IMR-90 (cell line): ENCODE measurements around the gene EFNB2.
A peak's percentile ranks its signal among the peaks of the same experiment; 100 is the strongest.

Experiments used
- CEBPB ChIP-seq: IDR thresholded peaks from 2 replicates; pipeline ENCODE4 v1.6.1; 2012; ENCODE audit warnings: low read depth, low read length, improper control_type of control experiment
- POLR2A ChIP-seq: IDR thresholded peaks from 2 replicates; pipeline ENCODE4 v1.6.1; 2012; ENCODE audit warnings: mild to moderate bottlenecking, low read depth, low read length
- SMC3 ChIP-seq: fragments of 150-350 bp; IDR thresholded peaks from 2 replicates; pipeline ENCODE4 v1.6.1; 2016; ENCODE audit warnings: low read depth, mild to moderate bottlenecking, antibody characterized with exemption, low read length, moderate library complexity
- TF ChIP-seq, protein P1 (sequence below): conservative IDR thresholded peaks from 2 replicates; pipeline ENCODE4 v1.5.1; 2012; ENCODE audit warnings: mild to moderate bottlenecking, low read depth, low read length, improper control_type of control experiment

DNA sequence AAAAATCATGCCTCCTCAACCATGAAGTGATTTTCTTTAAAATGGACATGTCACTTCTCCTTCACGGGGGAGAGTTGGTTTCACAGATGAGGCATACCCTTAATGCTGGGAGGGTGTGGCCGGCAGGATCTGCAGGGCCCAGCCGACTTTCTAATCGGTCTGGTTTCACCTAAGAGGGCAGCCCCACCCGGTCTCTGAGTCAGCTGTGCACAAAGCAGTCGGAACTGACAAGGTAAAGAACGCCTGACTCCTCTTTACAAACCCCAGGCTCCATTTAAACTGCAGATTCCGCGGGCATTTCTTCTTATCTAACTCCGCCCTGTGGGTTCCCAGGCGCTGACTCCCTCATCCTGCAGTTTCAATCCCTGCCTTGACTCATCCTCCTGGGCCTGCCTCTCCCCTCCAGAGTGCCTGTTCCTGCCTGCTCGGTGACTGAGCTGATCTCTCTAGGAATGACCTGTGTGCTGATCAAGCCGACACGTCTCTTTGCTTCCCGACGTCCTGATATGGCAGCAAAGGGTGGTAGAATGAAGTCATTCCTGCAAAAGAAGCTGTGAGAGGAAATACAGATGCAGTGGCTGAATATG is 63.4 kb downstream of the EFNB2 start:
- TF ChIP-seq, protein P1, sequence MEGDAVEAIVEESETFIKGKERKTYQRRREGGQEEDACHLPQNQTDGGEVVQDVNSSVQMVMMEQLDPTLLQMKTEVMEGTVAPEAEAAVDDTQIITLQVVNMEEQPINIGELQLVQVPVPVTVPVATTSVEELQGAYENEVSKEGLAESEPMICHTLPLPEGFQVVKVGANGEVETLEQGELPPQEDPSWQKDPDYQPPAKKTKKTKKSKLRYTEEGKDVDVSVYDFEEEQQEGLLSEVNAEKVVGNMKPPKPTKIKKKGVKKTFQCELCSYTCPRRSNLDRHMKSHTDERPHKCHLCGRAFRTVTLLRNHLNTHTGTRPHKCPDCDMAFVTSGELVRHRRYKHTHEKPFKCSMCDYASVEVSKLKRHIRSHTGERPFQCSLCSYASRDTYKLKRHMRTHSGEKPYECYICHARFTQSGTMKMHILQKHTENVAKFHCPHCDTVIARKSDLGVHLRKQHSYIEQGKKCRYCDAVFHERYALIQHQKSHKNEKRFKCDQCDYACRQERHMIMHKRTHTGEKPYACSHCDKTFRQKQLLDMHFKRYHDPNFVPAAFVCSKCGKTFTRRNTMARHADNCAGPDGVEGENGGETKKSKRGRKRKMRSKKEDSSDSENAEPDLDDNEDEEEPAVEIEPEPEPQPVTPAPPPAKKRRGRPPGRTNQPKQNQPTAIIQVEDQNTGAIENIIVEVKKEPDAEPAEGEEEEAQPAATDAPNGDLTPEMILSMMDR: no peak
- TF ChIP-seq SMC3: no peak
- TF ChIP-seq CEBPB: 0 out of 2 replicates have a peak, but pooled peaks have one; percentile 20
- no peak for TF ChIP-seq POLR2A
